C4-2B (cell line): ENCODE data around the gene PCDH9.

Experiments
- H3K27ac ChIP-seq: fragments of 450-650 bp; 2 replicates; pipeline ENCODE4 v1.5.1; 2017
- CTCF ChIP-seq: fragments of 450-650 bp; conservative IDR thresholded peaks from 2 replicates; pipeline ENCODE4 v1.5.1; 2017; ENCODE audit warnings: mild to moderate bottlenecking
- ZFX ChIP-seq: fragments of 450-650 bp; IDR thresholded peaks from 2 replicates; pipeline ENCODE4 v1.6.1; 2017

The PCDH9 gene

GRCh38 chr13:66845393-66845792, 384.7 kb downstream of the PCDH9 start:
- H3K27ac ChIP-seq, result no peak overlapping the region
- TF ChIP-seq CTCF, result no peak
- no peak for TF ChIP-seq ZFX

GRCh38 chr13:66844933-66845332, 385.2 kb downstream of the PCDH9 start:
- no peak for TF ChIP-seq CTCF
- TF ChIP-seq ZFX, result no peak
- no peak overlapping the region for H3K27ac ChIP-seq

GRCh38 chr13:66842766-66843165, 387.4 kb downstream of the PCDH9 start:
- no peak overlapping the region for H3K27ac ChIP-seq
- TF ChIP-seq CTCF (no peak), ZFX (no peak)

- H3K27ac ChIP-seq, result no peak overlapping the region
- no peak for TF ChIP-seq ZFX
- TF ChIP-seq CTCF, result no peak
Measured at GRCh38 chr13:66840621-66841020, 389.5 kb downstream of the PCDH9 start.

GRCh38 chr13:66837246-66837645, 392.9 kb downstream of the PCDH9 start:
- no peak for TF ChIP-seq CTCF
- no peak for TF ChIP-seq ZFX

GRCh38 chr13:66835040-66835628, 395.0 kb downstream of the PCDH9 start:
- TF ChIP-seq ZFX (no peak), CTCF (no peak)
- no peak overlapping the region for H3K27ac ChIP-seq

More at GRCh38 chr13:66837246-66837645, 392.9 kb downstream of the PCDH9 start:
- H3K27ac ChIP-seq, result no peak overlapping the region

GRCh38 chr13:66830940-66831716, 399.0 kb downstream of the PCDH9 start:
- H3K27ac ChIP-seq, result no peak overlapping the region
- TF ChIP-seq CTCF (no peak), ZFX (no peak)
